ENCODE measurements around the gene CORO1C.

DNA sequence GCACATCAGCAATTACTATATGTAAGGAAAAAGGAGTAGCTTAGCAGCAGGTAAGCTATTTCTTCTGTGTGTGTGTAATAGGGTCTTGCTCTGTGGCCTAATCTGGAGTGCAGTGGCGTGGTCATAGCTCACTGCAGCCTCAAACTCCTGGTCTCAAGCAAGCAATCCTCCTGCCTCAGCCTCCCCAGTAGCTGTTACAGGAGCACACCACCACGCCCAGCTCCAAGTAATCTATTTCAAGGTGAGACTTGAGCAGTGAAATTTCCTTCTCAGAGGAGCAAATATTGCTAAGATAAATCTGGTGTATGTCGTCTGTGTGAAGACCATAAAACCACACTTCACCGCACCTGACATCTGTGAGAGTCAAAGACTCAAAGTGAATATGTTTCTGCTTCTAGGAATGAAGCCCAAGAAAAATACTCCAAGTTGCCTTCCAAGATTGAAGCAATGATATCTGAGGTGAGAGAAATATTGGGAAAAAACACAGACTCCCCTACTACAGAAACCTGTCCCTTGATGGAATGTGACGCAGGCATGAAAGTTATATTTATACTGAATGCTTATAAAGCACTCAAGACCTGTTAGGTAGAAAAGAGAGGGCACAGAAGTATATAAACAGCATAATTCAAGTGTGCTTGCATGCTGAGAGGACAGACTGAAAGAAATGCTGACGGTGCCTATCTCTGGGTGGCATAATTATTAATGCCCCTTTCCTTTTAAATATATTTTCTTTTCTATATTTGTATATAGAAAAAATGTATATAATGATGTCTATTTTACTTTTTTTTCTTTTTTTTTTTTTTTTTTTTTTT lies 95.1 kb downstream of the CORO1C start:
- TF ChIP-seq EZH2phosphoT487 (IDR thresholded peaks at IDR 0.05; ENCODE audit: insufficient read depth, low read depth) (no peak), EZH2 (IDR thresholded peaks at IDR 0.05; ENCODE audit: insufficient read depth, poor library complexity, severe bottlenecking) (no peak)
